Testis (tissue), 3 donors: ENCODE measurements around the gene KRTAP9-6. TPM values are rescaled to one million over a fixed set of nuclear protein-coding genes. Genes with fewer than 3 reads are reported as not detected.
"Not testable (repeated sequence)": the region's sequence is repeated elsewhere in the genome, so short reads cannot be mapped to it uniquely, and the experiment has no call there.

Experiments used
- DNase-seq: peaks from one replicate; pipeline ENCODE4 v3.0.0-alpha.2; 2019
- H3K27ac ChIP-seq, 2 donors: fragments of 200-600 bp; sonication (generic); one replicate each; pipeline ENCODE4 v1.5.1; 2019
- H3K27me3 ChIP-seq: fragments of 200-600 bp; sonication (generic); one replicate; pipeline ENCODE4 v1.5.1; 2019
- H3K36me3 ChIP-seq: fragments of 200-600 bp; sonication (generic); one replicate; pipeline ENCODE4 v1.5.1; 2017; ENCODE audit warnings: low read depth; ENCODE audit errors: missing control alignments
- H3K4me1 ChIP-seq: fragments of 200-600 bp; sonication (generic); one replicate; pipeline ENCODE4 v1.5.1; 2019
- H3K4me3 ChIP-seq, 2 donors: fragments of 200-600 bp; sonication (generic); one replicate each; pipeline ENCODE4 v1.5.1; 2017 to 2019
- H3K9me3 ChIP-seq: fragments of 200-600 bp; sonication (generic); one replicate; pipeline ENCODE4 v1.5.1; 2017
- CTCF ChIP-seq, 3 experiments: fragments of 450-650 bp in 2 of 3; fragments of 200-600 bp in 1 of 3; sonication (generic) in 1 of 3; IDR thresholded peaks; one replicate each; pipeline ENCODE4 v1.5.1; 2016 to 2019; ENCODE audit warnings: antibody characterized with exemption in 3 of 3, mild to moderate bottlenecking in 2 of 3, moderate library complexity in 1 of 3
- POLR2A ChIP-seq: fragments of 450-650 bp; IDR thresholded peaks from one replicate; pipeline ENCODE4 v1.6.1; 2017; ENCODE audit warnings: antibody characterized with exemption, mild to moderate bottlenecking, moderate library complexity
- WGBS, 2 donors: methylation state at CpG; one replicate each; pipeline ENCODE4 v1.1.5; 2018; 5-methylcytosine and 5-hydroxymethylcytosine counted together
- intact Hi-C: fragments of 100-400 bp; cut with DNase I; formaldehyde crosslinking; loops from one replicate; pipeline ENCODE4 v1.15.1; 2023; ENCODE audit warnings: low total_unique reads
- polyA plus RNA-seq: library from polyadenylated mRNA; stranded (reverse); fragments of 350-450 nt; fragmentation: Illumina TruSeq; extraction: RNeasy Lipid Tissue Mini Kit (QIAGEN cat#74804); gene quantifications from one replicate; pipeline ENCODE4 v1.2.3, GENCODE V29; 2014; ENCODE audit warnings: low read depth, low replicate concordance; ENCODE audit not compliant: insufficient read depth
- total RNA-seq, 2 donors: library from RNA; depleted of rRNA; stranded (reverse); fragments of >200 nt; gene quantifications; one replicate each; pipeline ENCODE4 v1.2.3, GENCODE V29; 2016

The KRTAP9-6 gene
- total and polyA plus RNA-seq, 3 donors from 2014 or later: not detected

- no peak for DNase-seq
- 88 to 93% methylated on average over 1 of the region's 1 CpG for WGBS, 2 donors
- Histone ChIP-seq H3K36me3 (no peaks in the 10 kb centered on the region), H3K4me3 (no peak overlapping the region), H3K27ac (no peak overlapping the region), H3K4me1 (no peaks in the 10 kb centered on the region), H3K9me3 (no peaks in the 10 kb centered on the region), H3K27me3 (no peaks in the 10 kb centered on the region)
- intact Hi-C loops: no loop called here
- TF ChIP-seq CTCF (IDR thresholded peaks at IDR 0.05) (no peak), POLR2A (no peak)
These were observed 13.9 kb upstream of the KRTAP9-6 start for GRCh38 chr17:41251261-41251660.

- no peak for TF ChIP-seq CTCF (IDR thresholded peaks at IDR 0.05)
- TF ChIP-seq POLR2A: no peak
- intact Hi-C loops: no loop called here
- Histone ChIP-seq H3K27me3 (no peaks in the 10 kb centered on the region), H3K9me3 (no peaks in the 10 kb centered on the region), H3K4me1 (no peaks in the 10 kb centered on the region), H3K27ac (no peak overlapping the region), H3K36me3 (no peaks in the 10 kb centered on the region), H3K4me3 (no peak overlapping the region)
- no peak for DNase-seq
- WGBS, 2 donors: 0% methylated on average over 1 of the region's 1 CpG; no CpG with 5 or more reads in 1 of the 2 donors
These were observed 10.3 kb upstream of the KRTAP9-6 start for GRCh38 chr17:41254861-41255260.

GRCh38 chr17:41255381-41256290 lies 9.5 kb upstream of the KRTAP9-6 start, which contains the start of gene KRTAP9-9:
KRTAP9-9 (plus strand) TSS chr17:41255384.
- H3K4me3 ChIP-seq, H3K9me3 ChIP-seq, H3K27ac ChIP-seq, H3K4me1 ChIP-seq, intact Hi-C loops, H3K36me3 ChIP-seq, DNase-seq, H3K27me3 ChIP-seq: not testable (repeated sequence)
- WGBS, 2 donors: 90 to 93% methylated on average over 4 of the region's 5 CpGs

GRCh38 chr17:41256291-41256685 lies 8.9 kb upstream of the KRTAP9-6 start:
- no peaks in the 10 kb centered on the region for H3K4me1 ChIP-seq
- no peak overlapping the region for H3K27ac ChIP-seq
- intact Hi-C loops: no loop called here
- DNase-seq: no peak
- 87 to 96% methylated on average over 1 of the region's 1 CpG for WGBS, 2 donors
- H3K4me3 ChIP-seq: no peak overlapping the region
- H3K27me3 ChIP-seq: no peaks in the 10 kb centered on the region
- no peaks in the 10 kb centered on the region for H3K36me3 ChIP-seq
- TF ChIP-seq CTCF (IDR thresholded peaks at IDR 0.05) (no peak), POLR2A (no peak)
- no peaks in the 10 kb centered on the region for H3K9me3 ChIP-seq

GRCh38 chr17:41258406-41258805 lies 6.8 kb upstream of the KRTAP9-6 start:
- Histone ChIP-seq H3K27me3 (no peaks in the 10 kb centered on the region), H3K4me3 (no peak overlapping the region), H3K27ac (no peak overlapping the region), H3K9me3 (no peaks in the 10 kb centered on the region), H3K36me3 (no peaks in the 10 kb centered on the region), H3K4me1 (no peaks in the 10 kb centered on the region)
- TF ChIP-seq POLR2A: no peak
- TF ChIP-seq CTCF (IDR thresholded peaks at IDR 0.05): no peak
- intact Hi-C loops: no loop called here
- no peak for DNase-seq
